Right atrium auricular region (tissue), 2 donors: Measurements from ENCODE around the gene ACOX1. TPM values are rescaled to one million over a fixed set of nuclear protein-coding genes. Genes with fewer than 3 reads are reported as not detected.

Experiments used
- DNase-seq: peaks from one replicate; pipeline ENCODE4 v3.0.0-alpha.2; 2019; ENCODE audit warnings: low spot score
- H3K27ac ChIP-seq, 2 donors: fragments of 200-600 bp; sonication (generic); 1 replicate in 1 of 2; 2 replicates in 1 of 2; pipeline ENCODE4 v1.5.1; 2016 to 2019
- H3K27me3 ChIP-seq, 2 donors: fragments of 200-600 bp; sonication (generic); one replicate each; pipeline versions ENCODE4 v1.5.1 to v1.6.0; 2017 to 2019
- H3K36me3 ChIP-seq: fragments of 200-600 bp; sonication (generic); one replicate; pipeline ENCODE4 v1.5.1; 2016
- H3K4me1 ChIP-seq, 2 donors: fragments of 200-600 bp; sonication (generic); one replicate each; pipeline versions ENCODE4 v1.5.1 to v1.6.0; 2017 to 2019
- H3K4me3 ChIP-seq, 2 donors: fragments of 200-600 bp; sonication (generic); 1 replicate in 1 of 2; 2 replicates in 1 of 2; pipeline ENCODE4 v1.5.1; 2017 to 2019; ENCODE audit warnings: mild to moderate bottlenecking in 1 of 2, moderate library complexity in 1 of 2
- H3K9me3 ChIP-seq, 2 donors: fragments of 200-600 bp; sonication (generic); one replicate each; pipeline ENCODE4 v1.5.1; 2019
- total RNA-seq, 2 donors: library from RNA; depleted of rRNA; stranded (reverse); fragments of >200 nt; gene quantifications; one replicate each; pipeline ENCODE4 v1.1.0, GENCODE V29; 2016
- TF ChIP-seq, protein P1 (sequence below), 2 donors: fragments of 200-600 bp; sonication (generic); IDR thresholded peaks; one replicate each; pipeline ENCODE4 v1.5.1; 2019; ENCODE audit warnings: antibody characterized with exemption in 2 of 2

Gene ACOX1
- total RNA-seq, 2 donors from 2014 or later: 49.6 to 67.4 TPM

DNA sequence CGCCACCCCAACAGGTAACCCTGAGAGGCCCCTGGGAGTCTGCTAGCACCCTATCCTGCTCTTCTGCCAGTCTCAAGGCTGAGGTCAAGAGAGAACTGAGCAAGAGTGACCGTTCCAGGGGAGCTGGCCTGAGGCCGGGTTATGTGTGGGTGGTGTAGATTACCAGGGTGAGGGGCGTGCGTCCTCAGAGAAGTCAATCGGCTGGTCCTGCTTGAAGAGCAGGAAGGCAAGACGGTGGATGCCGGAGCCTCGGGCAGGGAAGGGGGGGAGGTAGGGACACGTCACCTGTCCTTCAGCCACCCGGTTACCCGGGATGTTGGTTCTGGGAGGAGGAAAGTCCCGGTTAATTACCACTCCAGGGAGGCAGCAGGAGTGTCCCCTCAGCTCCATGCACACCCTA is 79.6 kb downstream of the ACOX1 start:
- Histone ChIP-seq H3K36me3 (peaks cover 39% of the 10 kb centered on the region), H3K27me3 (no peaks in the 10 kb centered on the region), H3K4me3 (no peak overlapping the region), H3K9me3 (no peaks in the 10 kb centered on the region), H3K4me1 (peaks cover 0 to 32% of the 10 kb centered on the region in 2 donors), H3K27ac (no peak overlapping the region)
- DNase-seq: no peak
- TF ChIP-seq, protein P1, sequence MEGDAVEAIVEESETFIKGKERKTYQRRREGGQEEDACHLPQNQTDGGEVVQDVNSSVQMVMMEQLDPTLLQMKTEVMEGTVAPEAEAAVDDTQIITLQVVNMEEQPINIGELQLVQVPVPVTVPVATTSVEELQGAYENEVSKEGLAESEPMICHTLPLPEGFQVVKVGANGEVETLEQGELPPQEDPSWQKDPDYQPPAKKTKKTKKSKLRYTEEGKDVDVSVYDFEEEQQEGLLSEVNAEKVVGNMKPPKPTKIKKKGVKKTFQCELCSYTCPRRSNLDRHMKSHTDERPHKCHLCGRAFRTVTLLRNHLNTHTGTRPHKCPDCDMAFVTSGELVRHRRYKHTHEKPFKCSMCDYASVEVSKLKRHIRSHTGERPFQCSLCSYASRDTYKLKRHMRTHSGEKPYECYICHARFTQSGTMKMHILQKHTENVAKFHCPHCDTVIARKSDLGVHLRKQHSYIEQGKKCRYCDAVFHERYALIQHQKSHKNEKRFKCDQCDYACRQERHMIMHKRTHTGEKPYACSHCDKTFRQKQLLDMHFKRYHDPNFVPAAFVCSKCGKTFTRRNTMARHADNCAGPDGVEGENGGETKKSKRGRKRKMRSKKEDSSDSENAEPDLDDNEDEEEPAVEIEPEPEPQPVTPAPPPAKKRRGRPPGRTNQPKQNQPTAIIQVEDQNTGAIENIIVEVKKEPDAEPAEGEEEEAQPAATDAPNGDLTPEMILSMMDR (IDR thresholded peaks at IDR 0.05): no peak

DNA sequence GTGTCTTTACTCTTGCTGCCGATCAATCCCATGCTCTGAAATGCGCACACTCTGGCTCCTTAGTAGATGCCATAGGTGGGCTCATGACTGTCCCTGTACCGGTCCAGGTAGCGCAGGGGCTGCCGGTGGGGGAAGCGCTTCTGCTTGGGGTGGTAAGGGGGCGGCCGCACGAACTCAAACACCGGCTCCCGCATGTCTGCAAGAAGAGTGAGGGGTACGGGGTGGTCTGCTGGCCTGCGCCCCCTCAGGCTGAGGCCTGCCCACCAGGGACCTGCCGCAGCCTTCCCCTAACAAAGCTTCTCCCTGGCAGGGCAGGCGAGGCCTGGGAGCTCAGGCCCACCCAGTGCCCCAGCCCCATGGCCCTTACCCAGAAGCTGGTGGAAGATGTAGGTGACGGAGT is 80.2 kb downstream of the ACOX1 start:
- H3K27ac ChIP-seq: no peak overlapping the region
- no peak for DNase-seq
- no peaks in the 10 kb centered on the region for H3K9me3 ChIP-seq
- TF ChIP-seq, protein P1 (IDR thresholded peaks at IDR 0.05): no peak
- peaks cover 39% of the 10 kb centered on the region for H3K36me3 ChIP-seq
- no peaks in the 10 kb centered on the region for H3K27me3 ChIP-seq
- peaks cover 0 to 31% of the 10 kb centered on the region in 2 donors for H3K4me1 ChIP-seq
- H3K4me3 ChIP-seq: no peak overlapping the region

DNA sequence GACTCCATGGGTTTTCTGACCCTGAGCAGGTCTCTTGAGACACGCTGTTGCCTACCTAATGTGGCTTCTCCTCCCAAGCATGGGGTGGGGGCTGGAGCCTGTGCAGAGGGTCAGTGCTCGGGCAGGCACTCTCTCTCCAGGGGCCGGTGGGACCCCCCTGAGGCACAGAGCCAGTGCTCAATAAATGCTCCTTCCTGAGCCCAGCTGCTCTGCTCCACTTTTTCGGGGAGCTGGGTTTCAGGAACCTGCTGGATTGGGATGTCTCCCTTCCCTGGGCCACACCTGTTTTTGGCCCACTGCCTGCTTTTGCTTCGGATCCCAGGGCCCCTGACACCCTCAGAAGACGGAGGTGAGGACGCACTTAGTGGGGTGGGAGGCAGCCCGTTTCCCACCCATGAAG is 80.9 kb downstream of the ACOX1 start:
- Histone ChIP-seq H3K27me3 (no peaks in the 10 kb centered on the region), H3K4me3 (no peak overlapping the region), H3K27ac (no peak overlapping the region), H3K36me3 (peaks cover 39% of the 10 kb centered on the region), H3K9me3 (no peaks in the 10 kb centered on the region), H3K4me1 (peaks cover 0 to 27% of the 10 kb centered on the region in 2 donors)
- TF ChIP-seq, protein P1 (IDR thresholded peaks at IDR 0.05): no peak
- DNase-seq: no peak

DNA sequence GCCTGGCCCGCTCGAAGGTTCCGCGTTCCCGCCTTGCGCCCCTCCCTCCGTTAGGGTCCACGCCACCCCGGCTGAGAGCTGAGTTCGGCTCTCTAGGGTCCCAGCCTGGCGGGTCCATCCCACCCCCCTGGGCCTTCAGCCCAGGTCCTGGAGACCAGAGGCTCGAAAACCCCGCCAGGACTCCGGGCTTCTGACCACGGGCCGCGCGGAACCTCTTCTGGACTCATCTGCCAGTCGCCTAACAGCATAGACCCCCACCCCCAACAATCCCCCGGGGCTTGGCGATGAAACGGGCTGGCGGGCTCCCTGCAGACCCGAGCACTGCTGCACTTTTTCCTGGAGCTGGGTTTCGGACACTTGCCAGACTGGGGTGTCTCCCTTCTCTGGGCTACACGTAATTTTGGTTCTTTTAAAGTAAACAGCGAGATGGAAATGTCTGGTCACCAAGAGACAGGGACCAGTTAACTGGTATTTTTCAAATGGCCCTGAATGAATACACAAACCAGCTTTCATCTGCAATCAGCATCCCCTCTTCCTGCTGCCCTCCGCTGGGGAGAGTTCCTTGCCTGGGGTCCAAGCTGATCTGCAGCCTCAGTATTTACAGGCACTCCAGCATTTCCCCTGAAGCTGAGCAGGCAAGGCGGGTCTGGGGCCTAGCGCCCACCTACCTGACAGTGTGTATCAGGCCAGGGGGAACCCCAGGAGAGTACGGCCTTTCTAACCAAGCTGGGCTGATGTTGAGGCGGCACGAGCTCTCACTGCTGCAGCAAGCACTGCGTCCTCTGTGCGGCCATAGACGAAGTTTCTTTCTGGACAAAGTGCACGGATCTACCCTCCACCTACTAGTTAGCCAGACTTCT is 81.6 kb downstream of the ACOX1 start:
- Histone ChIP-seq H3K4me3 (peak overlapping the region; percentile 63 to 74), H3K4me1 (peaks cover 0 to 27% of the 10 kb centered on the region in 2 donors), H3K27me3 (no peaks in the 10 kb centered on the region), H3K36me3 (peaks cover 41% of the 10 kb centered on the region), H3K9me3 (no peaks in the 10 kb centered on the region), H3K27ac (peak overlapping the region; percentile 91)
- no peak for DNase-seq
- TF ChIP-seq, protein P1 (IDR thresholded peaks at IDR 0.05): no peak

DNA sequence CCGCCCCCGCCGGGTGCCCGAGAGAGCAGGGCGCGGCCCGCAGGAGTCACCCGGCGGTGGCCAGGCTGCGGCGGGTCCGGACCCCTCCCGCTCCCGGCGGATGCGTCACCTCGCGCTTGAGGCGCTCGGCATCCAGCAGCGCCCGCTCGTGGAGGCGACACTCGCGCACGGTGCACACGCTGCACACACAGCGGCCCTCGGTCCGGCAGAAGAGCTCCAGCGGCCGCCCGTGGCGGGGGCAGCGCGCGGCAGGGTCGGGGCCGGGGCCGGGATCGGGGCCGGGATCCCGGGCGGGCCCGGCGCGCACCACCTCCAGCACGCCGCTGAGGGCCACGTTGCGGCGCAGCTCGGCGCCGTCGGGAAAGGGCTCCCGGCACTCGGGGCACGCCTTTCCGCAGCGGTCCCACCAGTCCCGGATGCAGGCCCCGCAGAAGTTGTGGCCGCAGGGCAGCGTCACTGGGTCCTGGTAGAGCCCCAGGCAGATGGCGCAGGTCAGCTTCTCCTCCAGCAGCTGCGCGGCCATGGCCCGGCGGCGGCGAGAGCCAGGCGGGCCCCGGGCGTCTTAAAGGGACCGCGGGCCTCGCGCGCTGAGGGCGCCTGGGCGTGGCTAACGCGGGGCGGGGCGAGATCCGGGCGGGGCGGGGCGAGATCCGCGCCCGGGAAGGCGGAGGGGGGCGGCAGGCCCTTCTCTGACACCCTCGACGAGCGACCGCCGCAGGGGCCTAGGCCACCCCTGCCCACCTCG is 82.4 kb downstream of the ACOX1 start, which contains the start of gene TRIM65:
TSS of gene TRIM65 (minus strand) at position 537 of the 745 bp plus-strand sequence. CDS start at position 523, 14 bp downstream.
- Histone ChIP-seq H3K9me3 (no peaks in the 10 kb centered on the region), H3K36me3 (peaks cover 45% of the 10 kb centered on the region), H3K27ac (peak within 1 kb of the TSS; percentile 91), H3K27me3 (no peaks in the 10 kb centered on the region), H3K4me3 (peak within 1 kb of the TSS; percentile 63 to 74), H3K4me1 (peaks cover 0 to 27% of the 10 kb centered on the region in 2 donors)
- TF ChIP-seq, protein P1 (IDR thresholded peaks at IDR 0.05): peak; percentile 62 to 71
- peak; percentile 89 for DNase-seq
